K562 (cell line): ENCODE results near the gene GINS2. TPM values are rescaled to one million over a fixed set of nuclear protein-coding genes. Genes with fewer than 3 reads are reported as not detected.

Experiments used
- CBFB ChIP-seq: sonication (generic); formaldehyde crosslinking; IDR thresholded peaks from 2 replicates; pipeline ENCODE4 v1.4.0; 2020; ENCODE audit warnings: mild to moderate bottlenecking, missing genetic modification reagents
- CTCF ChIP-seq, 3 experiments: IDR thresholded peaks in 2 of 3; conservative IDR thresholded peaks in 1 of 3; 2 replicates each; pipeline ENCODE4 v1.5.1; 2011 to 2012; ENCODE audit warnings: low read length in 3 of 3, mild to moderate bottlenecking in 3 of 3, control low read depth in 2 of 3, improper control_type of control experiment in 1 of 3, inconsistent platforms in 1 of 3, low read depth in 1 of 3, mixed read lengths in 1 of 3, moderate library complexity in 1 of 3; ENCODE audit not compliant: insufficient read depth in 2 of 3
- FOXM1 ChIP-seq, 2 experiments: fragments of 450-650 bp in 1 of 2; sonication (generic) in 1 of 2; formaldehyde crosslinking in 1 of 2; IDR thresholded peaks; 2 replicates each; pipeline versions ENCODE4 v1.6.1 to v1.9.0; 2017 to 2022; ENCODE audit warnings: low read depth in 2 of 2, mild to moderate bottlenecking in 2 of 2, missing genetic modification reagents in 1 of 2, moderate library complexity in 1 of 2
- HNRNPLL ChIP-seq: fragments of 200-400 bp; formaldehyde crosslinking; IDR thresholded peaks from 2 replicates; pipeline ENCODE4 v1.6.1; 2017; ENCODE audit warnings: low read length, low read depth, mild to moderate bottlenecking; ENCODE audit not compliant: poor library complexity, severe bottlenecking
- MTA3 ChIP-seq: fragments of 450-650 bp; formaldehyde crosslinking; IDR thresholded peaks from 2 replicates; pipeline ENCODE4 v1.6.1; 2017; ENCODE audit warnings: mild to moderate bottlenecking, borderline replicate concordance
- RAD21 ChIP-seq, 2 experiments: fragments of 250-450 bp in 1 of 2; fragments of 450-650 bp in 1 of 2; sonication (Bioruptor Pico) in 1 of 2; formaldehyde crosslinking in 1 of 2; IDR thresholded peaks in 1 of 2; conservative IDR thresholded peaks in 1 of 2; 2 replicates each; pipeline versions ENCODE4 v1.4.0 to v1.8.0; 2020 to 2022; ENCODE audit warnings: mild to moderate bottlenecking in 2 of 2, moderate library complexity in 1 of 2
- RBM14 ChIP-seq: fragments of 200-400 bp; formaldehyde crosslinking; IDR thresholded peaks from 2 replicates; pipeline ENCODE4 v1.6.1; 2018; ENCODE audit warnings: low read depth, mild to moderate bottlenecking, low read length, moderate library complexity, borderline replicate concordance; ENCODE audit not compliant: insufficient read depth
- REST ChIP-seq, 2 experiments: fragments of 450-650 bp; formaldehyde crosslinking in 1 of 2; IDR thresholded peaks; 2 replicates each; pipeline versions ENCODE4 v1.4.0 to v1.6.1; 2014 to 2020; ENCODE audit warnings: mild to moderate bottlenecking in 2 of 2, borderline replicate concordance in 1 of 2, low read depth in 1 of 2
- SMC3 ChIP-seq: conservative IDR thresholded peaks from 2 replicates; pipeline ENCODE4 v1.6.1; 2011; ENCODE audit warnings: low read depth, low read length, improper control_type of control experiment; ENCODE audit not compliant: insufficient read depth
- STAT6 ChIP-seq: sonication (generic); formaldehyde crosslinking; IDR thresholded peaks from 2 replicates; pipeline ENCODE4 v1.8.1; 2023; ENCODE audit warnings: mild to moderate bottlenecking, missing genetic modification reagents
- TEAD2 ChIP-seq: fragments of 450-650 bp; IDR thresholded peaks from 2 replicates; pipeline ENCODE4 v1.6.1; 2016; ENCODE audit warnings: missing genetic modification characterization, control low read depth, missing compliant biosample characterization
- polyA plus RNA-seq, 8 experiments: library from polyadenylated mRNA; depleted of rRNA in 4 of 8; stranded (reverse) in 5 of 8; unstranded in 3 of 8; fragments of >200 nt; fragmentation: Nextera tagmentation in 2 of 8; fragmentation: Illumina TruSeq in 1 of 8; extraction: Ambion mirVana in 2 of 8; extraction: Trizol in 1 of 8; gene quantifications; 2 replicates each; pipeline versions ENCODE4 v1.2.1 to v1.2.3, GENCODE V29; 2011 to 2014; ENCODE audit warnings: inconsistent platforms in 1 of 8, missing spikeins in 1 of 8
- total RNA-seq, 7 experiments: library from RNA; depleted of rRNA in 6 of 7; stranded (reverse); fragments of >200 nt in 6 of 7; fragmentation: Illumina TruSeq in 2 of 7; extraction: Trizol in 2 of 7; gene quantifications; 2 replicates each; pipeline versions ENCODE4 v1.2.1 to v1.2.3, GENCODE V29; 2011 to 2021; ENCODE audit warnings: low replicate concordance in 1 of 7

The GINS2 gene
- total and polyA plus RNA-seq, 9 of the 15 experiments (the other 6 are each of a cell fraction or from before 2014, with no cell fraction given): 40.4 to 76.2 (median 44.6) TPM

GRCh38 chr16:85717393-85718152 lies 28.8 kb upstream of the GINS2 start (continued):
- TF ChIP-seq STAT6 (no peak), FOXM1 (IDR thresholded peaks at IDR 0.05; ENCODE audit: low read depth) (no peak), FOXM1 (CRISPR knock-in tag; IDR thresholded peaks at IDR 0.05; ENCODE audit: low read depth) (no peak), RAD21 (CRISPR knock-in tag; conservative IDR thresholded peaks at IDR 0.05 in 1 of 2, IDR thresholded peaks at IDR 0.05 in 1 of 2) (peak; percentile 64 to 79), CBFB (peak; percentile 48; the same call in 1 of the 2 replicates), TEAD2 (tag) (no peak), MTA3 (no peak), SMC3 (peak; percentile 67), REST (IDR thresholded peaks at IDR 0.05; ENCODE audit: borderline replicate concordance) (peak; percentile 53; the same call in 1 of the 2 replicates), REST (CRISPR knock-in tag; IDR thresholded peaks at IDR 0.05; ENCODE audit: low read depth) (no peak), HNRNPLL (no peak), RBM14 (no peak), CTCF (IDR thresholded peaks at IDR 0.05 in 2 of 3, conservative IDR thresholded peaks at IDR 0.05 in 1 of 3; ENCODE audit: insufficient read depth in 2 of 3, low read depth in 1 of 3, low read length in 3 of 3) (peak; percentile 80 to 84 (median 80))
